HG03095 (cell line): ENCODE measurements around the gene NGF.

Experiments
- ATAC-seq: cut with Tn5 transposase; IDR thresholded peaks from one replicate; pipeline ENCODE4 v1.9.1; 2021; ENCODE audit warnings: moderate library complexity; ENCODE audit not compliant: unreplicated experiment

NGF gene

GRCh38 chr1:115240297-115240696 is 97.8 kb downstream of the NGF start:
- no peak for ATAC-seq

GRCh38 chr1:115239426-115239825 is 98.6 kb downstream of the NGF start:
- ATAC-seq, result no peak

- ATAC-seq, result no peak
Measured at GRCh38 chr1:115239148-115239422, 99.0 kb downstream of the NGF start.

- no peak for ATAC-seq
Measured at GRCh38 chr1:115238336-115239147, 99.5 kb downstream of the NGF start.

- no peak for ATAC-seq
Measured at GRCh38 chr1:115237507-115237906, 100.5 kb downstream of the NGF start.

GRCh38 chr1:115237023-115237422 is 101.0 kb downstream of the NGF start:
- ATAC-seq, result no peak
